IMR-90 (cell line): ENCODE results near the gene R3HDM2. TPM values are rescaled to one million over a fixed set of nuclear protein-coding genes. Genes with fewer than 3 reads are reported as not detected.

Source experiments
- ATAC-seq: fragments of 200-7000 bp; cut with Tn5 transposase; 2 replicates; pipeline ENCODE4 v1.9.1; 2020; ENCODE audit warnings: low read depth, mild to moderate bottlenecking, moderate library complexity
- BruUV-seq: library from RNA; stranded (reverse); fragments of 400-500 nt; replicated peaks from 2 replicates; lab custom pipeline; 2021; lab: Mats Ljungman, UMichigan
- CTCF ChIA-PET: fragments of 300-600 bp; formaldehyde crosslinking; extraction: SDS; loops from one replicate; lab custom pipeline; 2021; ENCODE audit warnings: antibody characterized with exemption; lab: Yijun Ruan, JAX
- POLR2A ChIA-PET: fragments of 300-600 bp; sonication (Branson Sonifier 250); formaldehyde crosslinking; loops from one replicate; lab custom pipeline; 2022; ENCODE audit warnings: antibody characterized with exemption; ENCODE audit not compliant: unreplicated experiment; lab: Charles Lee
- DNase-seq: peaks from one replicate; pipeline ENCODE4 v3.0.0; 2013
- H2AFZ ChIP-seq: replicated peaks from 2 replicates; pipeline ENCODE3; 2013; ENCODE audit warnings: low read length, mild to moderate bottlenecking; ENCODE audit not compliant: poor library complexity
- H2AK5ac ChIP-seq: 2 replicates; pipeline ENCODE4 v1.6.1; 2013; ENCODE audit warnings: low read depth, low read length, inconsistent platforms
- H2AK9ac ChIP-seq: replicated peaks from 2 replicates; pipeline ENCODE3; 2013; ENCODE audit warnings: mild to moderate bottlenecking, low read depth, low read length, moderate library complexity; ENCODE audit not compliant: poor library complexity
- H2BK120ac ChIP-seq: 2 replicates; pipeline ENCODE4 v1.6.1; 2013; ENCODE audit warnings: low read depth, low read length, inconsistent platforms
- H2BK15ac ChIP-seq: 3 replicates; pipeline ENCODE4 v1.6.1; 2013; ENCODE audit warnings: low read depth, low read length, inconsistent platforms
- H2BK20ac ChIP-seq: 2 replicates; pipeline ENCODE4 v1.6.1; 2013; ENCODE audit warnings: low read depth, mild to moderate bottlenecking, inconsistent platforms, low read length, moderate library complexity
- H2BK5ac ChIP-seq: 2 replicates; pipeline ENCODE4 v1.6.1; 2013; ENCODE audit warnings: mild to moderate bottlenecking, low read depth, low read length, inconsistent platforms; ENCODE audit not compliant: poor library complexity, severe bottlenecking
- H3K14ac ChIP-seq: replicated peaks from 2 replicates; pipeline ENCODE4 v1.6.1; 2013; ENCODE audit warnings: low read depth, low read length, inconsistent platforms
- H3K18ac ChIP-seq: 2 replicates; pipeline ENCODE4 v1.6.1; 2013; ENCODE audit warnings: low read depth, low read length, control low read depth
- H3K23ac ChIP-seq: 2 replicates; pipeline ENCODE4 v1.6.1; 2013; ENCODE audit warnings: low read depth, low read length, inconsistent platforms
- H3K27ac ChIP-seq: 2 replicates; pipeline ENCODE4 v1.5.1; 2013; ENCODE audit warnings: mild to moderate bottlenecking, control low read depth, low read length; ENCODE audit not compliant: insufficient read depth
- H3K27me3 ChIP-seq: 2 replicates; pipeline ENCODE4 v1.6.1; 2013; ENCODE audit warnings: low read length; ENCODE audit not compliant: control insufficient read depth, insufficient read depth
- H3K36me3 ChIP-seq: 2 replicates; pipeline ENCODE4 v1.6.1; 2013; ENCODE audit warnings: low read length, mixed read lengths; ENCODE audit not compliant: control insufficient read depth, insufficient read depth
- H3K4ac ChIP-seq: 2 replicates; pipeline ENCODE4 v1.6.1; 2013; ENCODE audit warnings: low read depth, low read length, inconsistent platforms
- H3K4me1 ChIP-seq: 2 replicates; pipeline ENCODE4 v1.6.1; 2013; ENCODE audit warnings: low read length, mixed read lengths; ENCODE audit not compliant: control insufficient read depth, insufficient read depth
- H3K4me2 ChIP-seq: 2 replicates; pipeline ENCODE4 v1.6.1; 2013; ENCODE audit warnings: low read depth, mild to moderate bottlenecking, control low read depth, low read length, moderate library complexity
- H3K4me3 ChIP-seq: 2 replicates; pipeline ENCODE4 v1.5.1; 2013; ENCODE audit warnings: low read depth, mild to moderate bottlenecking, control low read depth, low read length, moderate library complexity; ENCODE audit not compliant: insufficient read depth
- H3K56ac ChIP-seq: 2 replicates; pipeline ENCODE4 v1.6.1; 2013; ENCODE audit warnings: low read length, inconsistent platforms; ENCODE audit not compliant: insufficient read depth; ENCODE audit errors: extremely low read depth
- H3K79me1 ChIP-seq, 2 experiments: 2 replicates each; pipeline ENCODE4 v1.6.1; 2013; ENCODE audit warnings: low read length in 2 of 2, inconsistent platforms in 1 of 2, low read depth in 1 of 2
- H3K9ac ChIP-seq: 2 replicates; pipeline ENCODE4 v1.6.1; 2013; ENCODE audit warnings: low read depth, low read length, control low read depth
- H3K9me1 ChIP-seq: 2 replicates; pipeline ENCODE4 v1.6.1; 2013; ENCODE audit warnings: low read length, inconsistent platforms; ENCODE audit not compliant: insufficient read depth
- H3K9me3 ChIP-seq: 2 replicates; pipeline ENCODE4 v1.6.1; 2013; ENCODE audit warnings: low read length; ENCODE audit not compliant: control insufficient read depth, insufficient read depth
- H4K20me1 ChIP-seq: 2 replicates; pipeline ENCODE4 v1.6.1; 2013; ENCODE audit warnings: low read length, inconsistent platforms; ENCODE audit not compliant: insufficient read depth
- H4K5ac ChIP-seq: 2 replicates; pipeline ENCODE4 v1.6.1; 2013; ENCODE audit warnings: mild to moderate bottlenecking, low read depth, low read length, control low read depth
- H4K8ac ChIP-seq, 2 experiments: 2 replicates each; pipeline ENCODE4 v1.6.1; 2013; ENCODE audit warnings: low read depth in 2 of 2, low read length in 2 of 2, control low read depth in 1 of 2, inconsistent platforms in 1 of 2
- H4K91ac ChIP-seq: 2 replicates; pipeline ENCODE4 v1.6.1; 2013; ENCODE audit warnings: low read depth, low read length, inconsistent platforms; ENCODE audit not compliant: insufficient read depth
- MXI1 ChIP-seq: IDR thresholded peaks from 2 replicates; pipeline ENCODE4 v1.6.1; 2012; ENCODE audit warnings: low read depth, mild to moderate bottlenecking, low read length, moderate library complexity, borderline replicate concordance
- NFE2L2 ChIP-seq: fragments of 150-350 bp; IDR thresholded peaks from 2 replicates; pipeline ENCODE4 v1.6.1; 2016; ENCODE audit warnings: low read depth, mild to moderate bottlenecking, low read length
- POLR2A ChIP-seq: IDR thresholded peaks from 2 replicates; pipeline ENCODE4 v1.6.1; 2012; ENCODE audit warnings: mild to moderate bottlenecking, low read depth, low read length
- RAD21 ChIP-seq: IDR thresholded peaks from 2 replicates; pipeline ENCODE4 v1.6.1; 2012; ENCODE audit warnings: low read length, improper control_type of control experiment
- SMC3 ChIP-seq: fragments of 150-350 bp; IDR thresholded peaks from 2 replicates; pipeline ENCODE4 v1.6.1; 2016; ENCODE audit warnings: low read depth, mild to moderate bottlenecking, antibody characterized with exemption, low read length, moderate library complexity
- WGBS, 2 experiments: methylation state at CpG; one replicate each; pipeline versions ENCODE4 v1.1.5 to v1.1.7; 2013; ENCODE audit warnings: missing lambda C conversion rate in 2 of 2; ENCODE audit not compliant: insufficient read length in 1 of 2; ENCODE audit errors: extremely low coverage in 2 of 2; 5-methylcytosine and 5-hydroxymethylcytosine counted together
- dilution Hi-C: fragments of 300-500 bp; cut with HindIII; formaldehyde crosslinking; loops from one replicate; pipeline ENCODE4 v1.14.3; 2018; ENCODE audit warnings: low sequenced_read_pairs; ENCODE audit not compliant: unreplicated experiment
- in situ Hi-C: fragments of 300-500 bp; cut with MboI; formaldehyde crosslinking; loops from 3 replicates; pipeline ENCODE4 v1.14.3; 2019; ENCODE audit warnings: low sequenced_read_pairs, inconsistent platforms, mixed read lengths
- intact Hi-C: fragments of 100-400 bp; cut with micrococcal nuclease; formaldehyde crosslinking; loops from 2 replicates; pipeline ENCODE4 v1.10.0; 2022
- polyA plus RNA-seq, 3 experiments: library from polyadenylated mRNA; depleted of rRNA; stranded (reverse); fragments of >200 nt; gene quantifications; 2 replicates each; pipeline ENCODE4 v1.2.3, GENCODE V29; 2012; ENCODE audit warnings: low replicate concordance in 1 of 3
- total RNA-seq: library from RNA; depleted of rRNA; stranded (reverse); fragments of >200 nt; gene quantifications from 2 replicates; pipeline ENCODE4 v1.2.3, GENCODE V29; 2012

The R3HDM2 gene
- total and polyA plus RNA-seq, 2 of the 4 experiments (the other 2 are of a cell fraction) = 7.5 to 28.4 TPM

DNA sequence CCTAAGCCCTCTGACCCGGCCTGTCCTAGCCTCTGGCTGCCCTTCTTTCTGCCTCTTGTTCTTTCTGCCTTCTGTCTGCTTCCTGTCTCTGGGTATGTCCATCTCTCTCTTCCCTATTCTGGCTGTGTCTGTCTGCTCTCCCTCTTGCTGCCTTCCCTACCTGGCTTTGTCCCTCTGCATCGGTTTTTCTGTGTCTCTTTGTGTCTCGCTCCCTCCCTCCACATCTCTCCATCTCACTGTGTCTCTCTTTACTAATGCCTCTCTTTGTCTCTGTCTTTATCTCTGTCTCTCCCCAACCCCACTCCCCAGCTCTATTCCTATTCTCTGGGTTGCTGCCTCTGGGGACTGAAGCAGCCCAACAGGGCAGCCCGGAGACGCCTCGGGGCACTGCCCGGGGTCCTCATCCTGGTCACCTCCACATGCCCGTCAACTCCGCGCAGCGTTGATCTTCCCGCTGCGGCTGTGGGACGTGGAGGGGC, 191.2 kb downstream of the R3HDM2 start:
- H3K4me2 ChIP-seq = peak overlapping the region; percentile 92
- H2AK5ac ChIP-seq = peak overlapping the region; percentile 93
- H2BK120ac ChIP-seq = peak overlapping the region; percentile 63; the same call in 1 of the 2 replicates
- 5% methylated on average over 9 of the region's 14 CpGs; no CpG with 5 or more reads in 1 of the 2 experiments for WGBS, 2 experiments
- peaks cover 17% of the 10 kb centered on the region for H3K4me1 ChIP-seq
- peak overlapping the region; percentile 69 for H3K56ac ChIP-seq
- dilution Hi-C loops = no loop called here
- peaks cover 0 to 10% of the 10 kb centered on the region in 2 experiments; a peak in 1 of 4 replicates for H3K79me1 ChIP-seq
- no peaks in the 10 kb centered on the region for H3K9me3 ChIP-seq
- peak overlapping the region; percentile 62 for H4K5ac ChIP-seq
- H3K36me3 ChIP-seq = peaks cover 6% of the 10 kb centered on the region; the same call in 1 of the 2 replicates
- H2BK15ac ChIP-seq = peak overlapping the region; percentile 16; the same call in 1 of the 3 replicates
- H3K14ac ChIP-seq = peak overlapping the region; percentile 94
- peaks cover 39% of the 10 kb centered on the region; the same call in 1 of the 2 replicates for H4K20me1 ChIP-seq
- TF ChIP-seq POLR2A (no peak), SMC3 (no peak), RAD21 (no peak), NFE2L2 (no peak), MXI1 (no peak)
- ATAC-seq (peak; percentile 2), DNase-seq (no peak)
- ChIA-PET POLR2A (interaction anchor here (0.5 to 1.9 kb wide), 4 partner anchors 10 to 377 kb away, joined by 3 to 8 read pairs (median 6); partner anchors contain the start of genes INHBE and SHMT2), CTCF (interaction anchor here (0.6 to 5.8 kb wide), 6 partner anchors 10 to 214 kb away, joined by 3 to 47 read pairs (median 4); partner anchors contain the start of gene SHMT2)
- H3K23ac ChIP-seq = peak overlapping the region; percentile 98
- H2AFZ ChIP-seq = peak overlapping the region; percentile 92
- peak overlapping the region; percentile 22 for H2BK5ac ChIP-seq
- H3K27me3 ChIP-seq = peaks cover 6% of the 10 kb centered on the region; the same call in 1 of the 2 replicates
- peak overlapping the region; percentile 94 to 95 for H4K8ac ChIP-seq
- H3K4ac ChIP-seq = peak overlapping the region; percentile 98
- in situ Hi-C loops = no loop called here
- no peak overlapping the region for H2BK20ac ChIP-seq
- H4K91ac ChIP-seq = peak overlapping the region; percentile 94
- H3K9me1 ChIP-seq = peaks cover 7% of the 10 kb centered on the region; the same call in 1 of the 2 replicates
- H3K18ac ChIP-seq = peak overlapping the region; percentile 12
- H2AK9ac ChIP-seq = peak overlapping the region; percentile 96
- BruUV-seq = TSS peak; percentile 36
- peak overlapping the region; percentile 73 for H3K27ac ChIP-seq
- intact Hi-C loops = loop anchor here (1.0 to 5.0 kb wide), 3 partner anchors 26 to 172 kb away; partner anchors contain the start of gene STAT6
- H3K9ac ChIP-seq = peak overlapping the region; percentile 93
- H3K4me3 ChIP-seq = peak overlapping the region; percentile 55
